D721Med (cell line): Measurements from ENCODE around the gene TRDN.

Source experiments
- DNase-seq: peaks from one replicate; pipeline ENCODE4 v3.0.0; 2011; ENCODE audit warnings: low spot score; ENCODE audit not compliant: insufficient read length
- FAIRE-seq: peaks from 2 replicates; lab custom pipeline; 2011; peaks lifted over from hg19 to GRCh38; lab: Jason Lieb, UNC
- CTCF ChIP-seq: IDR thresholded peaks from 2 replicates; pipeline ENCODE4 v1.5.1; 2012; ENCODE audit warnings: mild to moderate bottlenecking, control low read depth; ENCODE audit not compliant: insufficient read depth; ENCODE audit errors: missing control alignments

The TRDN gene

DNA sequence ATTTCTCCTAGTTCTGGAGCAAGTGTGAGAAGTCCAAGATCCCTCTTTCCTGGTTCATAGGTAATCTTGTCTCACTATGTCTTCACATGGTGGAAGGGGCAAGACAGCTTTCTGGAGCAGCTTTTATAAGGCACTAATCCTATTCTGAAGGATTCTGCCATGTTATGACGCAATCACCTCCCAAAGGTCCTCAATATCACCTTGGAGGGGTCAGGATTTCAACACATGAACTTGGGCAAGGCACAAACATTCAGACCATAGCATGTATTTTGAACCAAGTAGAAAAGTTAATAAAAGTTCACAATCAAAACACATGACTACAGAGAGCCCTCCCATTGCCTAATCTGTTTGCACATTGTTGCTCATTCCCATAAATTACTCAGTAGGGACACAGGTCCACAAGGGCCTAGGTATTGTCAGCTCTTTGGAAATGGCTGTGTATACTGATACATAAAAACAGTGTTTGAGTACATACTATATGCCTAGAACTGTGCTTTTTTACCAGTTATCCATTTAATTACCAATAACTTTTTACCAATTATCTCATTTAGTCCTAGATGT, 11.3 kb upstream of the TRDN start:
- FAIRE-seq (no peak), DNase-seq (no peak)
- TF ChIP-seq CTCF: no peak

DNA sequence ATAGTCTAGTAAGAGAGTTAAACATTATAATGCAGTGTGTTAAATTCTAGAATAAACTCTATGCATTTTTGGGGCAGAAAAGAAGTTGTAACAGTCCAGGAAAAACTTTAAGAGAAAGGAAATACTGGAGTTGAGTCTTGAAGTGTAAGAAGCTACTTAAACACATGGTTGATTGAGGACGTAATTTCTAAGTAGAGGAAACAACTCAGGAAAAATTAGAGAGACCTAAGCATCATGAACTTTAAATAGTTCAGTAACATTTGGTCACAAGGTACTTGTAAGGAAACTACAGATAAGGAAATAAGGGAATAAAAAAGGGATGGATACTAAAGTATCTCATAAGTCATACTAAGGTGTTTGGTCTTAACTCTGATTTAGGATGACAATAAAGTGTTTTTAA, 4.7 kb upstream of the TRDN start:
- no peak for TF ChIP-seq CTCF
- DNase-seq (no peak), FAIRE-seq (peak; percentile 56)

GRCh38 chr6:123640567-123641187, 3.9 kb upstream of the TRDN start:
- DNase-seq: no peak
- FAIRE-seq: peak; percentile 98
- TF ChIP-seq CTCF: no peak

GRCh38 chr6:123638865-123639264, 2.1 kb upstream of the TRDN start:
- DNase-seq: no peak
- TF ChIP-seq CTCF: no peak
- FAIRE-seq: no peak

DNA sequence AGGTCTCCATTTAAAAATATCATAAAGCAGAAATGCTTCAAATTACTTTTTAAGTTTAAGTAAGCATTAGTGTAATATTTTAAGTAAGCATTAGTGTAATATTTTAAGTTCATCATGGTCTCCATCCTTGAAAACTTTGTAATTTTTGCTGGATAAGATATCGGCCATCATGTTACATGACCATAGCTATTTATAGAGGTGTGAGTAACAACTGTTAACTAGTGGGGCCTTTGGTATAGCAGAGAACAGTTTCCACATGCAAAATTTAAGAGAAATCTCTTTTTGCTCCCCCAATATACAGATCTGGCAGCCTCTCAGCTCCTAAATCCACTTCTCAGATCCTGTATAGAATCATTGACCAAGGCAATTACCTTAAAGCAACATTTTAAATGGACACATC, 468 bp downstream of the TRDN start:
- TF ChIP-seq CTCF: no peak

GRCh38 chr6:123635567-123635966, 1.2 kb downstream of the TRDN start:
- TF ChIP-seq CTCF: no peak
- DNase-seq: no peak
- no peak for FAIRE-seq

More for the DNA sequence above, 468 bp downstream of the TRDN start:
- FAIRE-seq: no peak
- DNase-seq: no peak

- no peak for TF ChIP-seq CTCF
- FAIRE-seq (no peak), DNase-seq (no peak)
Observed at GRCh38 chr6:123635144-123635543, 1.6 kb downstream of the TRDN start.
